NT2/D1 (cell line): Measurements from ENCODE around the gene ALOX5.

Experiments used
- SUZ12 ChIP-seq: IDR thresholded peaks from 2 replicates; pipeline ENCODE4 v1.6.1; 2011; ENCODE audit not compliant: insufficient read length, insufficient read depth; ENCODE audit errors: extremely low read depth
- YY1 ChIP-seq: IDR thresholded peaks from 2 replicates; pipeline ENCODE4 v1.6.1; 2011; ENCODE audit not compliant: insufficient read length, insufficient read depth
- ZNF274 ChIP-seq: IDR thresholded peaks from 2 replicates; pipeline ENCODE4 v1.6.1; 2011; ENCODE audit warnings: mild to moderate bottlenecking, low read depth, low read length

DNA sequence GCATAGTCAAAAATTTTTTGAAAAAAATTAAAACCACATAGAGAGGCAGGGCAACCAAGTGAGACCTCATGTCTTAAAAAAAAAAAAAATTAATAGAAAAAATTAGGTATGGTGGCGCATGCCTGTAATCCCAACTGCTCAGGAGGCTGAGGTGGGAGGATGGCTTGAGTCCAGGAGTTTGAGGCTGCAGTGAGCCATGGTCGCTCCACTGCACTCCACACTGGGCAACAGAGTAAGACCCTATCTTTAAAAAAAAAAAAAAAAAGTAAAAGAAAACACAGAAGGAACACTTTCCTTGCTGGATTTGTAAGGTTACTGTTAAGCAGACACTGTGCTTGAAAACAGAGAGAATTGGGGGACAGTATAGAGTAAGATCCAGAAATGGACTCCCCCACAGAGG, 58.1 kb downstream of the ALOX5 start:
- TF ChIP-seq ZNF274 (no peak), YY1 (no peak), SUZ12 (no peak)
